HepG2 (cell line): ENCODE measurements around the gene NFRKB. TPM values are rescaled to one million over a fixed set of nuclear protein-coding genes. Genes with fewer than 3 reads are reported as not detected.

Experiments
- ATAC-seq: fragments of 200-7000 bp; cut with Tn5 transposase; 3 replicates; pipeline ENCODE4 v1.9.1; 2020; ENCODE audit warnings: mild to moderate bottlenecking, moderate library complexity
- BruUV-seq: library from RNA; stranded (reverse); fragments of 400-500 nt; replicated peaks from 2 replicates; lab custom pipeline; 2021; lab: Mats Ljungman, UMichigan
- CTCF ChIA-PET: fragments of 300-600 bp; formaldehyde crosslinking; extraction: SDS; loops from one replicate; lab custom pipeline; 2021; ENCODE audit warnings: low total read pairs, inconsistent platforms, low intra/inter-chr PET ratio; lab: Yijun Ruan, JAX
- POLR2A ChIA-PET: fragments of 350-600 bp; sonication (Branson Sonifier 250); formaldehyde crosslinking; loops from one replicate; lab custom pipeline; 2020; ENCODE audit warnings: antibody characterized with exemption, inconsistent platforms; lab: Yijun Ruan, JAX
- DNase-seq: peaks from one replicate; pipeline ENCODE4 v3.0.0-alpha.2; 2015; ENCODE audit warnings: low spot score
- FAIRE-seq: peaks from 3 replicates; lab custom pipeline; 2011; peaks lifted over from hg19 to GRCh38; lab: Jason Lieb, UNC
- H2AFZ ChIP-seq: one replicate; pipeline ENCODE4 v1.6.1; 2011; ENCODE audit warnings: low read length, inconsistent platforms
- H3K27ac ChIP-seq: fragments of 300-600 bp; 3 replicates; pipeline ENCODE4 v1.8.0; 2011; ENCODE audit warnings: mixed run types, mild to moderate bottlenecking, mixed read lengths, low read length, inconsistent platforms; ENCODE audit not compliant: insufficient read depth; ENCODE audit errors: extremely low read length
- H3K27me3 ChIP-seq, 2 experiments: fragments of 200-600 bp in 1 of 2; 2 replicates in 1 of 2; 3 replicates in 1 of 2; pipeline versions ENCODE4 v1.6.0 to v1.8.0; 2011; ENCODE audit warnings: low read length in 2 of 2, mild to moderate bottlenecking in 2 of 2, moderate library complexity in 2 of 2, inconsistent platforms in 1 of 2; ENCODE audit not compliant: insufficient read depth in 2 of 2, control insufficient read depth in 1 of 2
- H3K36me3 ChIP-seq, 2 experiments: fragments of 200-600 bp in 1 of 2; replicated peaks in 1 of 2; 2 replicates in 1 of 2; 3 replicates in 1 of 2; pipeline versions ENCODE4 v1.5.1 to v1.8.0; 2011; ENCODE audit warnings: low read length in 2 of 2, inconsistent platforms in 1 of 2; ENCODE audit not compliant: insufficient read depth in 2 of 2, control insufficient read depth in 1 of 2
- H3K4me1 ChIP-seq: 2 replicates; pipeline ENCODE4 v1.5.1; 2012; ENCODE audit warnings: low read length, inconsistent platforms; ENCODE audit not compliant: insufficient read depth
- H3K4me2 ChIP-seq: 2 replicates; pipeline ENCODE4 v1.6.0; 2011; ENCODE audit warnings: low read depth, low read length, inconsistent platforms
- H3K4me3 ChIP-seq, 3 experiments: fragments of 200-600 bp in 1 of 3; sonication (generic), shearing (Covaris generic) in 1 of 3; replicated peaks in 1 of 3; 2 replicates each; pipeline ENCODE4 v1.5.1; 2011 to 2016; ENCODE audit warnings: low read length in 3 of 3, inconsistent platforms in 2 of 3, low read depth in 2 of 3, mild to moderate bottlenecking in 2 of 3, control low read depth in 1 of 3, mixed read lengths in 1 of 3; ENCODE audit not compliant: insufficient read depth in 1 of 3
- H3K79me2 ChIP-seq: one replicate; pipeline ENCODE4 v1.6.1; 2011; ENCODE audit warnings: low read length, inconsistent platforms; ENCODE audit not compliant: insufficient read depth
- H3K9ac ChIP-seq: 2 replicates; pipeline ENCODE4 v1.6.0; 2011; ENCODE audit warnings: mild to moderate bottlenecking, low read depth, low read length, inconsistent platforms; ENCODE audit not compliant: insufficient read depth
- H3K9me3 ChIP-seq: 2 replicates; pipeline ENCODE4 v1.5.1; 2012; ENCODE audit warnings: mild to moderate bottlenecking, low read length
- H4K20me1 ChIP-seq: 2 replicates; pipeline ENCODE4 v1.6.0; 2011; ENCODE audit warnings: inconsistent platforms, mild to moderate bottlenecking, low read length, moderate library complexity; ENCODE audit not compliant: insufficient read depth
- CBX5 ChIP-seq: sonication (generic); formaldehyde crosslinking; IDR thresholded peaks from 2 replicates; pipeline ENCODE4 v1.4.0; 2020; ENCODE audit warnings: missing genetic modification reagents, borderline replicate concordance
- CC2D1A ChIP-seq: sonication (generic); formaldehyde crosslinking; IDR thresholded peaks from 2 replicates; pipeline ENCODE4 v1.8.1; 2023; ENCODE audit warnings: mild to moderate bottlenecking, missing genetic modification reagents
- GTF3A ChIP-seq: sonication (generic); formaldehyde crosslinking; conservative IDR thresholded peaks from 2 replicates; pipeline ENCODE4 v1.4.0; 2020; ENCODE audit warnings: mild to moderate bottlenecking, missing genetic modification reagents
- KLF12 ChIP-seq: sonication (generic); formaldehyde crosslinking; IDR thresholded peaks from 2 replicates; pipeline ENCODE4 v1.4.0; 2020; ENCODE audit warnings: missing genetic modification reagents, borderline replicate concordance
- NFKBIZ ChIP-seq: IDR thresholded peaks from 2 replicates; pipeline ENCODE4 v1.6.1; 2018; ENCODE audit warnings: missing genetic modification reagents, missing compliant biosample characterization
- NR2C2 ChIP-seq: sonication (generic); formaldehyde crosslinking; IDR thresholded peaks from 2 replicates; pipeline ENCODE4 v1.4.0; 2020; ENCODE audit warnings: missing genetic modification reagents, mild to moderate bottlenecking, moderate library complexity, borderline replicate concordance
- TCF7L2 ChIP-seq: IDR thresholded peaks from 2 replicates; pipeline ENCODE4 v1.6.1; 2011; ENCODE audit warnings: mild to moderate bottlenecking, low read depth, low read length, moderate library complexity
- ZNF264 ChIP-seq: sonication (generic); formaldehyde crosslinking; IDR thresholded peaks from 2 replicates; pipeline ENCODE4 v1.4.0; 2020; ENCODE audit warnings: missing genetic modification reagents
- ZNF337 ChIP-seq: sonication (generic); formaldehyde crosslinking; IDR thresholded peaks from 2 replicates; pipeline ENCODE4 v1.5.1; 2020; ENCODE audit warnings: missing genetic modification reagents, low read depth, mild to moderate bottlenecking, borderline replicate concordance
- ZNF660 ChIP-seq: sonication (generic); formaldehyde crosslinking; IDR thresholded peaks from 2 replicates; pipeline ENCODE4 v1.5.1; 2020; ENCODE audit warnings: mild to moderate bottlenecking, low read depth, missing genetic modification reagents, borderline replicate concordance
- ZNF792 ChIP-seq: IDR thresholded peaks from 2 replicates; pipeline ENCODE4 v1.6.1; 2016
- WGBS: methylation state at CpG from one replicate; pipeline ENCODE4 v1.1.6; 2017; ENCODE audit warnings: low lambda C conversion rate; 5-methylcytosine and 5-hydroxymethylcytosine counted together
- in situ Hi-C: cut with HindIII; loops from 2 replicates; pipeline ENCODE4 v1.10.0; 2017; ENCODE audit warnings: low pct_unique_long_range_greater_than_20kb; ENCODE audit not compliant: extremely low pct_ligation_motif_present
- intact Hi-C: fragments of 100-400 bp; cut with micrococcal nuclease; formaldehyde crosslinking; loops from one replicate; pipeline ENCODE4 v1.10.0; 2022; ENCODE audit not compliant: unreplicated experiment
- polyA plus RNA-seq, 8 experiments: library from polyadenylated mRNA; depleted of rRNA in 3 of 8; stranded (reverse) in 7 of 8; unstranded in 1 of 8; fragments of >200 nt; fragmentation: Illumina TruSeq in 4 of 8; extraction: Trizol in 4 of 8; gene quantifications; 2 replicates each; pipeline versions ENCODE4 v1.2.1 to v1.2.3, GENCODE V29; 2011 to 2016; ENCODE audit warnings: low read depth in 4 of 8, missing spikeins in 1 of 8, mixed read lengths in 1 of 8; ENCODE audit not compliant: insufficient read depth in 1 of 8
- total RNA-seq, 5 experiments: library from RNA; depleted of rRNA; stranded (reverse); fragments of >200 nt; fragmentation: Illumina TruSeq; extraction: Trizol; gene quantifications; 2 replicates each; pipeline ENCODE4 v1.2.3, GENCODE V29; 2016; ENCODE audit warnings: low read depth in 1 of 5

Gene NFRKB
- total and polyA plus RNA-seq, 2 of the 13 experiments (the other 11 are each of a cell fraction or from before 2014, with no cell fraction given): 22.9 to 23.7 TPM

DNA sequence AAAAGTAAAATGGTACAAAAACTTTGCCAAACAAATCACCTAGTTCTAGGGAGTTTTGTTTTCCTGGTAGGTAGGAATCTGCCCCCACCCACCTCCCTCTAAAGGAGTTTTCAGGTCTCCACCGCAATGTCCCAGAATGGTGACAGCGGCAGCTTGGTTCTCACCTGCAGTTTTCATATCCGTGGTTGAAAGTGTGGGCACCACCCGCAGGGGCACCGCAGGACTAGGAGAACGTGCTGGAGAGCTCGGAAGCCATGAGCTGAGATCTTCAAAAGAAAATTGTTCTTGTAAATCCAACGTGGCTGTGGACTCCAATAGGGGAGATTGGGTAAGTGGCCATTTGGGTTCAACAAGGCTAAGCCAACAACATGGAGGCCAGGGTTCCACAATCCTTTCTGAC is 10.8 kb downstream of the NFRKB start:
- DNase-seq: no peak
- no peaks in the 10 kb centered on the region for H3K27me3 ChIP-seq
- H3K27ac ChIP-seq: no peak overlapping the region
- in situ Hi-C loops: no loop called here
- H3K4me1 ChIP-seq: no peaks in the 10 kb centered on the region
- ATAC-seq: no peak
- H4K20me1 ChIP-seq: no peaks in the 10 kb centered on the region
- WGBS: 97% methylated on average over 8 of the region's 8 CpGs
- TF ChIP-seq ZNF337 (CRISPR knock-in tag) (no peak), TCF7L2 (no peak), CC2D1A (CRISPR knock-in tag) (no peak), NFKBIZ (no peak), ZNF792 (CRISPR knock-in tag) (no peak), ZNF264 (CRISPR knock-in tag) (no peak), KLF12 (CRISPR knock-in tag) (no peak), NR2C2 (CRISPR knock-in tag) (no peak), CBX5 (no peak), ZNF660 (CRISPR knock-in tag) (no peak), GTF3A (no peak)
- TF ChIP-seq, all 625 proteins: peak for 0
- ChIA-PET CTCF (no interaction called here), POLR2A (no interaction called here)
- Histone ChIP-seq H3K9ac (no peak overlapping the region), H3K36me3 (peaks cover 43 to 96% of the 10 kb centered on the region in 2 experiments), H3K9me3 (no peaks in the 10 kb centered on the region), H3K79me2 (no peaks in the 10 kb centered on the region), H3K4me2 (no peak overlapping the region), H3K4me3 (no peak overlapping the region), H2AFZ (no peak overlapping the region)
- intact Hi-C loops: no loop called here
- FAIRE-seq: no peak
- BruUV-seq: no TSS peak
